G401.6 (cell line): Measurements from ENCODE around the gene CPT1B.

ENCODE experiments used
- FAIRE-seq: peaks from 2 replicates; lab custom pipeline; 2012; peaks lifted over from hg19 to GRCh38; lab: Jason Lieb, UNC

CPT1B gene

GRCh38 chr22:50584106-50585096, 6.2 kb upstream of the CPT1B start:
- FAIRE-seq = no peak

GRCh38 chr22:50583294-50583861, 5.2 kb upstream of the CPT1B start:
- FAIRE-seq = no peak

- FAIRE-seq = peak; percentile 99
Measured at GRCh38 chr22:50582493-50583293, 4.5 kb upstream of the CPT1B start, which contains the start of gene CHKB. CHKB (minus strand) TSS chr22:50582849; CDS start chr22:50582781, 68 bp downstream.

- no peak for FAIRE-seq
Measured at GRCh38 chr22:50581950-50582492, 3.8 kb upstream of the CPT1B start.

GRCh38 chr22:50581031-50581949, 3.1 kb upstream of the CPT1B start:
- no peak for FAIRE-seq

GRCh38 chr22:50579752-50580151, 1.5 kb upstream of the CPT1B start:
- FAIRE-seq = no peak

GRCh38 chr22:50578776-50579310, 616 bp upstream of the CPT1B start:
- no peak for FAIRE-seq

- FAIRE-seq = no peak
Measured at GRCh38 chr22:50577697-50577986, 585 bp downstream of the CPT1B start.

GRCh38 chr22:50576806-50577696, 1.2 kb downstream of the CPT1B start:
- no peak for FAIRE-seq

- FAIRE-seq = peak; percentile 87
Measured at GRCh38 chr22:50576070-50576469, 2.2 kb downstream of the CPT1B start.

GRCh38 chr22:50575426-50575941, 2.7 kb downstream of the CPT1B start:
- no peak for FAIRE-seq

GRCh38 chr22:50574383-50574755, 3.9 kb downstream of the CPT1B start:
- FAIRE-seq = no peak

- no peak for FAIRE-seq
Measured at GRCh38 chr22:50573491-50574382, 4.5 kb downstream of the CPT1B start.

GRCh38 chr22:50572965-50573364, 5.3 kb downstream of the CPT1B start:
- FAIRE-seq = no peak

GRCh38 chr22:50571264-50572175, 6.7 kb downstream of the CPT1B start:
- no peak for FAIRE-seq

- FAIRE-seq = no peak
Measured at GRCh38 chr22:50570861-50571260, 7.4 kb downstream of the CPT1B start.

GRCh38 chr22:50569896-50570535, 8.2 kb downstream of the CPT1B start:
- FAIRE-seq = no peak
